OCI-LY1 (cell line): ENCODE results near the gene IGSF8.

Experiments
- H2AFZ ChIP-seq: fragments of 200-600 bp; sonication (generic), shearing (Covaris generic); 2 replicates; pipeline ENCODE4 v1.6.0; 2014; ENCODE audit warnings: antibody characterized with exemption, mild to moderate bottlenecking, low read length
- H3F3A ChIP-seq: fragments of 200-600 bp; sonication (generic), shearing (Covaris generic); 2 replicates; pipeline ENCODE4 v1.6.0; 2014; ENCODE audit warnings: mild to moderate bottlenecking, antibody characterized with exemption, low read length, moderate library complexity; ENCODE audit not compliant: insufficient read depth
- H3K27ac ChIP-seq: fragments of 200-600 bp; sonication (generic); 2 replicates; pipeline ENCODE4 v1.5.1; 2014; ENCODE audit warnings: low read length, mixed run types, mild to moderate bottlenecking, low read depth; ENCODE audit not compliant: poor library complexity, severe bottlenecking
- H3K27me3 ChIP-seq: fragments of 200-600 bp; sonication (generic); 2 replicates; pipeline ENCODE4 v1.6.0; 2014; ENCODE audit warnings: antibody characterized with exemption, mild to moderate bottlenecking, low read length, moderate library complexity; ENCODE audit not compliant: insufficient read depth
- H3K36me3 ChIP-seq: fragments of 200-600 bp; sonication (generic); 2 replicates; pipeline ENCODE4 v1.6.1; 2014; ENCODE audit warnings: mild to moderate bottlenecking, antibody characterized with exemption, low read length, moderate library complexity, mixed read lengths; ENCODE audit not compliant: insufficient read depth
- H3K4me1 ChIP-seq: fragments of 200-600 bp; sonication (generic); 2 replicates; pipeline ENCODE4 v1.5.1; 2014; ENCODE audit warnings: mild to moderate bottlenecking, low read length, moderate library complexity; ENCODE audit not compliant: insufficient read depth, severe bottlenecking
- H3K4me2 ChIP-seq: fragments of 200-600 bp; sonication (generic), shearing (Covaris generic); 2 replicates; pipeline ENCODE4 v1.6.1; 2014; ENCODE audit warnings: low read length
- H3K4me3 ChIP-seq: fragments of 200-600 bp; sonication (generic); 2 replicates; pipeline ENCODE4 v1.5.1; 2014; ENCODE audit warnings: low read length, low read depth, mild to moderate bottlenecking, mixed read lengths; ENCODE audit not compliant: poor library complexity, severe bottlenecking
- H3K79me2 ChIP-seq: fragments of 200-600 bp; shearing (Covaris generic); 2 replicates; pipeline ENCODE4 v1.6.1; 2016; ENCODE audit warnings: mixed run types, low read length, mixed read lengths; ENCODE audit not compliant: insufficient read depth
- H3K9ac ChIP-seq: fragments of 200-600 bp; sonication (generic), shearing (Covaris generic); 2 replicates; pipeline ENCODE4 v1.6.1; 2014; ENCODE audit warnings: mild to moderate bottlenecking, low read length, mixed read lengths
- H3K9me2 ChIP-seq: fragments of 200-600 bp; sonication (generic), shearing (Covaris generic); 2 replicates; pipeline ENCODE4 v1.6.1; 2014; ENCODE audit warnings: low read depth, mild to moderate bottlenecking, low read length, mixed read lengths
- H3K9me3 ChIP-seq: fragments of 200-600 bp; shearing (Covaris generic); 2 replicates; pipeline ENCODE4 v1.6.1; 2014; ENCODE audit warnings: low read length, mixed read lengths
- H4K20me1 ChIP-seq: fragments of 200-600 bp; sonication (generic), shearing (Covaris generic); 2 replicates; pipeline ENCODE4 v1.6.0; 2016; ENCODE audit warnings: mild to moderate bottlenecking, low read length; ENCODE audit not compliant: insufficient read depth
- EZH2 ChIP-seq: fragments of 200-600 bp; sonication (generic), shearing (Covaris generic); IDR thresholded peaks from 2 replicates; pipeline ENCODE4 v1.8.0; 2017; ENCODE audit warnings: borderline replicate concordance, mixed run types, mild to moderate bottlenecking, antibody characterized with exemption, low read length, moderate library complexity, mixed read lengths
- TF ChIP-seq, protein P1 (sequence below): fragments of 200-600 bp; sonication (generic), shearing (Covaris generic); IDR thresholded peaks from 2 replicates; pipeline ENCODE4 v1.5.1; 2017; ENCODE audit warnings: mild to moderate bottlenecking, antibody characterized with exemption, low read length, moderate library complexity, mixed read lengths

Gene IGSF8

DNA sequence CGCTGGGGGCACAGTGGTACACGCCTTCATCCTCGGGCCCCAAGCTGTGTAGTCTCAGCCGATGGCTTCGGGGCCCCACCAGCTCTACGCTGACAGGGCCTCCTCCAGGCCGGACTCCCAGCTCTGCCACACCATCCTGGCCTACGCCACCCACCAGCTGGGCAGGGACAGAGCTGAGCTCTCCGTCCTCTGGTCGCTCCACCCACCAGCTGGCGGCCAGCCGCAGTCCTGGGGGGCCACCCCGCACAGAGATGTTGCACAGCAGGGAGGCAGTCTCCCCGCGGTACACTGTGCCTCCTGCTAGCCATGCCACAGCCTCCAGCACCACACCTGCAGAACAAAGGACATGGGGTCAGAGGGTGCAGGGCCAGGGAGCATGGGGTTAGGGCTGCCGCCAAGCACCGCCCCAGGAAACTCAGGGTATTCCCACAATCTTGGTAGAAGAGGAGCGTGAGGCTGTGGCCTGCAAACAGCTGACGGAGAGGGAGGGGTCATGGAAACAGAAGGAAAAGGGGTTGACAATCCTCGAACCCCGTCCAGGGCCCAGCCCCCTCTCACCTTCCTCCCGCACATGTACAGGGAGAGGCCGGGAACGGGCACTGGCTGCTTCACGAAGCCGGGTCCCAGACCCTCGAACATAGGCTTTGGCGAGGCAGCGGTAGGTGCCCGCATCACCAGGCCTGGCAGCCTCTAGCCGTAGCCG, 5.9 kb downstream of the IGSF8 start:
- no peaks in the 10 kb centered on the region for H3K27me3 ChIP-seq
- no peak overlapping the region for H3K4me3 ChIP-seq
- no peaks in the 10 kb centered on the region for H3K79me2 ChIP-seq
- H3K4me2 ChIP-seq = no peak overlapping the region
- TF ChIP-seq EZH2 = no peak
- TF ChIP-seq, protein P1, sequence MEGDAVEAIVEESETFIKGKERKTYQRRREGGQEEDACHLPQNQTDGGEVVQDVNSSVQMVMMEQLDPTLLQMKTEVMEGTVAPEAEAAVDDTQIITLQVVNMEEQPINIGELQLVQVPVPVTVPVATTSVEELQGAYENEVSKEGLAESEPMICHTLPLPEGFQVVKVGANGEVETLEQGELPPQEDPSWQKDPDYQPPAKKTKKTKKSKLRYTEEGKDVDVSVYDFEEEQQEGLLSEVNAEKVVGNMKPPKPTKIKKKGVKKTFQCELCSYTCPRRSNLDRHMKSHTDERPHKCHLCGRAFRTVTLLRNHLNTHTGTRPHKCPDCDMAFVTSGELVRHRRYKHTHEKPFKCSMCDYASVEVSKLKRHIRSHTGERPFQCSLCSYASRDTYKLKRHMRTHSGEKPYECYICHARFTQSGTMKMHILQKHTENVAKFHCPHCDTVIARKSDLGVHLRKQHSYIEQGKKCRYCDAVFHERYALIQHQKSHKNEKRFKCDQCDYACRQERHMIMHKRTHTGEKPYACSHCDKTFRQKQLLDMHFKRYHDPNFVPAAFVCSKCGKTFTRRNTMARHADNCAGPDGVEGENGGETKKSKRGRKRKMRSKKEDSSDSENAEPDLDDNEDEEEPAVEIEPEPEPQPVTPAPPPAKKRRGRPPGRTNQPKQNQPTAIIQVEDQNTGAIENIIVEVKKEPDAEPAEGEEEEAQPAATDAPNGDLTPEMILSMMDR = no peak
- H4K20me1 ChIP-seq = no peaks in the 10 kb centered on the region
- peaks cover 11% of the 10 kb centered on the region for H3K4me1 ChIP-seq
- no peak overlapping the region for H2AFZ ChIP-seq
- no peak overlapping the region for H3K9ac ChIP-seq
- no peaks in the 10 kb centered on the region for H3K9me2 ChIP-seq
- no peaks in the 10 kb centered on the region for H3K9me3 ChIP-seq
- H3K27ac ChIP-seq = no peak overlapping the region
- H3K36me3 ChIP-seq = peaks cover 14% of the 10 kb centered on the region
- no peaks in the 10 kb centered on the region for H3F3A ChIP-seq

DNA sequence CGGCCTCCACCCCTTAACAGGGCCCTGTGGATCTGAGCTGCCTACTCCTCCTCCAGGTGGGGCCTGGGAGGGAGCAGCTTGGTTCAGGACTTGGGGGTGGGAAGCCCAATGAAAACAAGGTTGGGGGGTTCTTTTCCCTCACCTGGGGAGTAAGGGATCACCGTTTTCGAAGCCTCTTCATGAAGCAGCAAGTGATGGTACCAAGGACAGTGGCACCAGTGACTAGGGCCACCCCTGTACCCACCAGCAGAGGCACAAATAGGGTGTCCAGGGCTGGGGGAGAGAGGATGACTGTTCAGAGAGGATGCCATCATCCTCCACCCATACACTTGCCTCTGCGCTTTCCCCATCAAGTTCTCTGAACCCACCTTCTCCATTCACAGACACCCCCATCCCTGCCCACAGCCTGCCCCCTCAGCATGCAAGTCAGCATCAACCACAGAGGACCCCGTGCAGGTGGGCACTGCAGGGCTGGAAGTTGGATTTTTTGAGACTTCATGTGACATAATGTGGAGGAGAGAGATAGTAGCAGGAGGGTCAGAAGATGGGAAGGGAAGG, 6.7 kb downstream of the IGSF8 start:
- peaks cover 14% of the 10 kb centered on the region for H3K36me3 ChIP-seq
- no peak overlapping the region for H3K4me3 ChIP-seq
- H3K9me2 ChIP-seq = no peaks in the 10 kb centered on the region
- H3K4me1 ChIP-seq = peaks cover 3% of the 10 kb centered on the region
- H3K9me3 ChIP-seq = no peaks in the 10 kb centered on the region
- no peaks in the 10 kb centered on the region for H4K20me1 ChIP-seq
- H3K79me2 ChIP-seq = no peaks in the 10 kb centered on the region
- H3K27me3 ChIP-seq = no peaks in the 10 kb centered on the region
- H3K4me2 ChIP-seq = no peak overlapping the region
- no peak for TF ChIP-seq EZH2
- TF ChIP-seq, protein P1 = no peak
- H2AFZ ChIP-seq = no peak overlapping the region
- no peak overlapping the region for H3K9ac ChIP-seq
- no peaks in the 10 kb centered on the region for H3F3A ChIP-seq
- H3K27ac ChIP-seq = no peak overlapping the region

DNA sequence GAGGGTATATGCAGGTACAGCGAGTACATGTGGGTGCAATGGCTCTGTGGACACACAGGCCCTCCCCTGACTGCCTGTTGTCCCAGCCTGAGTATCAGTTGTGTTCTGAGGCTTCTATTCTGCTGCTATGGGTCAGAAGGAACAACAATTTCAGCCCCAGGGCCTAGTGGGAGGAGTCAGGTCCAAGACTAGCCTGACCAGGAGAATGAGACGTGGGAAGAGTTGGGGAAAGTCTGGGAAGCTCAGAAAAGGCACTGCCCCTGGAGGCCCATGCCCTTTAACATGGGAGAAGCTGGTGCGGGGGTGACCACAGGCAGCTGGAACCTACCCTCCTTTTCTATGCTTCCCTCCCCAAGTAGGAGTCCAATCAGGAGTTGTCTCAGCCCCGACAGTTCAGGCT, 7.7 kb downstream of the IGSF8 start:
- Histone ChIP-seq H4K20me1 (no peaks in the 10 kb centered on the region), H3K9ac (no peak overlapping the region), H3K9me3 (no peaks in the 10 kb centered on the region), H3K4me2 (no peak overlapping the region), H3K4me3 (no peak overlapping the region), H3K36me3 (peaks cover 14% of the 10 kb centered on the region), H3K79me2 (no peaks in the 10 kb centered on the region), H3F3A (no peaks in the 10 kb centered on the region), H3K4me1 (no peaks in the 10 kb centered on the region), H2AFZ (no peak overlapping the region), H3K27ac (no peak overlapping the region), H3K27me3 (no peaks in the 10 kb centered on the region), H3K9me2 (no peaks in the 10 kb centered on the region)
- TF ChIP-seq EZH2 = no peak
- TF ChIP-seq, protein P1 = no peak
